HepG2 (cell line): ENCODE measurements around the gene MED12L. TPM values are rescaled to one million over a fixed set of nuclear protein-coding genes. Genes with fewer than 3 reads are reported as not detected.
A peak's percentile ranks its signal among the peaks of the same experiment; 100 is the strongest.

Experiments
- CEBPG ChIP-seq: IDR thresholded peaks from 2 replicates; pipeline ENCODE4 v1.6.1; 2016
- HNRNPL ChIP-seq: fragments of 200-400 bp; formaldehyde crosslinking; IDR thresholded peaks from 2 replicates; pipeline ENCODE4 v1.6.1; 2017; ENCODE audit warnings: mild to moderate bottlenecking, low read depth, low read length
- KDM3A ChIP-seq: IDR thresholded peaks from 2 replicates; pipeline ENCODE4 v1.6.1; 2018; ENCODE audit warnings: low read depth, missing compliant biosample characterization
- MZF1 ChIP-seq: sonication (generic); formaldehyde crosslinking; IDR thresholded peaks from 2 replicates; pipeline ENCODE4 v1.8.1; 2023; ENCODE audit warnings: mild to moderate bottlenecking, missing genetic modification reagents, borderline replicate concordance
- PHB2 ChIP-seq: fragments of 450-650 bp; IDR thresholded peaks from 2 replicates; pipeline ENCODE4 v1.6.1; 2018; ENCODE audit not compliant: partially characterized antibody
- RAD21 ChIP-seq: fragments of 450-650 bp; formaldehyde crosslinking; IDR thresholded peaks from 2 replicates; pipeline ENCODE4 v1.5.0; 2020; ENCODE audit warnings: mild to moderate bottlenecking
- RBAK ChIP-seq: sonication (generic); formaldehyde crosslinking; IDR thresholded peaks from 2 replicates; pipeline ENCODE4 v1.5.1; 2020; ENCODE audit warnings: mild to moderate bottlenecking, missing genetic modification reagents
- TOE1 ChIP-seq: sonication (generic); formaldehyde crosslinking; IDR thresholded peaks from 2 replicates; pipeline ENCODE4 v1.4.0; 2020; ENCODE audit warnings: mild to moderate bottlenecking, missing genetic modification reagents
- ZMYM4 ChIP-seq: sonication (generic); formaldehyde crosslinking; IDR thresholded peaks from 2 replicates; pipeline ENCODE4 v1.8.1; 2023; ENCODE audit warnings: mild to moderate bottlenecking, missing genetic modification reagents
- ZNF124 ChIP-seq: sonication (generic); formaldehyde crosslinking; IDR thresholded peaks from 2 replicates; pipeline ENCODE4 v1.4.0; 2020; ENCODE audit warnings: missing genetic modification reagents
- ZNF446 ChIP-seq: sonication (generic); formaldehyde crosslinking; IDR thresholded peaks from 2 replicates; pipeline ENCODE4 v1.5.0; 2020; ENCODE audit warnings: mild to moderate bottlenecking, missing genetic modification reagents
- ZNF547 ChIP-seq: sonication (generic); formaldehyde crosslinking; IDR thresholded peaks from 2 replicates; pipeline ENCODE4 v1.5.1; 2020; ENCODE audit warnings: mild to moderate bottlenecking, missing genetic modification reagents
- ZNF563 ChIP-seq: sonication (generic); formaldehyde crosslinking; IDR thresholded peaks from 2 replicates; pipeline ENCODE4 v1.8.0; 2022; ENCODE audit warnings: mild to moderate bottlenecking, moderate library complexity, missing genetic modification reagents
- ZNF724P ChIP-seq: sonication (generic); formaldehyde crosslinking; IDR thresholded peaks from 2 replicates; pipeline ENCODE4 v1.8.0; 2022; ENCODE audit warnings: missing genetic modification reagents, borderline replicate concordance
- ZNF761 ChIP-seq: sonication (generic); formaldehyde crosslinking; conservative IDR thresholded peaks from 2 replicates; pipeline ENCODE4 v1.4.0; 2020; ENCODE audit warnings: mild to moderate bottlenecking, missing genetic modification reagents
- ZNF777 ChIP-seq: sonication (generic); formaldehyde crosslinking; IDR thresholded peaks from 2 replicates; pipeline ENCODE4 v1.4.0; 2020; ENCODE audit warnings: missing genetic modification reagents
- polyA plus RNA-seq, 8 experiments: library from polyadenylated mRNA; depleted of rRNA in 3 of 8; stranded (reverse) in 7 of 8; unstranded in 1 of 8; fragments of >200 nt; fragmentation: Illumina TruSeq in 4 of 8; extraction: Trizol in 4 of 8; gene quantifications; 2 replicates each; pipeline versions ENCODE4 v1.2.1 to v1.2.3, GENCODE V29; 2011 to 2016; ENCODE audit warnings: low read depth in 4 of 8, missing spikeins in 1 of 8, mixed read lengths in 1 of 8; ENCODE audit not compliant: insufficient read depth in 1 of 8
- total RNA-seq, 5 experiments: library from RNA; depleted of rRNA; stranded (reverse); fragments of >200 nt; fragmentation: Illumina TruSeq; extraction: Trizol; gene quantifications; 2 replicates each; pipeline ENCODE4 v1.2.3, GENCODE V29; 2016; ENCODE audit warnings: low read depth in 1 of 5
- TF ChIP-seq, protein P1 (sequence below): sonication (generic); formaldehyde crosslinking; IDR thresholded peaks from 2 replicates; pipeline ENCODE4 v1.8.1; 2023; ENCODE audit warnings: missing genetic modification reagents, inconsistent platforms, borderline replicate concordance
- TF ChIP-seq, protein P2 (sequence below): sonication (generic); formaldehyde crosslinking; IDR thresholded peaks from 2 replicates; pipeline ENCODE4 v1.8.0; 2022; ENCODE audit warnings: missing genetic modification reagents, mild to moderate bottlenecking, borderline replicate concordance
- TF ChIP-seq, protein P3 (sequence below): sonication (generic); formaldehyde crosslinking; IDR thresholded peaks from 2 replicates; pipeline ENCODE4 v1.4.0; 2020; ENCODE audit warnings: missing genetic modification reagents
- TF ChIP-seq, protein P4 (sequence below): IDR thresholded peaks from 2 replicates; pipeline ENCODE4 v1.6.1; 2016; ENCODE audit warnings: missing compliant biosample characterization, missing genetic modification reagents, borderline replicate concordance
- TF ChIP-seq, protein P5 (sequence below): sonication (generic); formaldehyde crosslinking; IDR thresholded peaks from 2 replicates; pipeline ENCODE4 v1.8.0; 2022; ENCODE audit warnings: missing genetic modification reagents, mild to moderate bottlenecking, inconsistent platforms, borderline replicate concordance

MED12L gene
- total and polyA plus RNA-seq, 2 of the 13 experiments (the other 11 are each of a cell fraction or from before 2014, with no cell fraction given), result 0.07 to 0.64 TPM

DNA sequence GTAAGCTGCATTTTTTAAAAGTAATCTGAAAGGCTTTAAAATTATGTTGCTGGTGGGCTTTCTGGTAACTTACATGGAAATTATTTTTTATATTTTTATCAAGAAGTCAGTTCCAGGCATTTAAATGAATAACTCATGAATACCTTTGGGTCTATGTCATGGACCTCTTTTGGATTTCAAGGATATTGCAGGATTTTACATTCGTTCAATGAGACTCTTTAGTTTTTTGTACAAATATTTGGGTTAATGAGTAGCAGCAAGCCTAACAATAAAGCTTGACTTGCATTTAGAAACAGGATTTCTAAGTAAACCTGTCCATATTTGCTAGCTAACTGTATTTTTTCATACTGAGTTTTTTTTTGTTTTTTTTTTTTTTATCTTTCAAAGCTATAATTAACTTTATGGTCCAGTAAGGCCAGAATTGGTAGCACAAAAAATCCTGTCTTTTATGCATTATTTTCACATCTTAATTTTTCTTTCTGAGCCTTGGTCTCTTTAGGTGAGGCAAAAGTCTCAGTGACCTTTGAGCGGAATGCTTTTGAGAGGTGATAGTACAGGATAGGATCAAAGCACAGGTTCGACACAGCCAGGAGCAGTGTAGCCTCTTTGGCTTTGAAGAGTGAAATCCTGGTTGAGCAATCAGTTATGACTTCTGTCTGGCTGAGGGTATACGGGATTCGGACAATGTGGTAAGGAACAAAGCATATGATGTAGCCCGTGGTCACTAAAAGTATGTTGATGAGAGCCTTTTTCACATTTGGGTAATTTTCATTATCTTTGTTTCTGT is 112.7 kb downstream of the MED12L start (continued):
- no peak for TF ChIP-seq ZNF446 (CRISPR knock-in tag)
- TF ChIP-seq, protein P1, sequence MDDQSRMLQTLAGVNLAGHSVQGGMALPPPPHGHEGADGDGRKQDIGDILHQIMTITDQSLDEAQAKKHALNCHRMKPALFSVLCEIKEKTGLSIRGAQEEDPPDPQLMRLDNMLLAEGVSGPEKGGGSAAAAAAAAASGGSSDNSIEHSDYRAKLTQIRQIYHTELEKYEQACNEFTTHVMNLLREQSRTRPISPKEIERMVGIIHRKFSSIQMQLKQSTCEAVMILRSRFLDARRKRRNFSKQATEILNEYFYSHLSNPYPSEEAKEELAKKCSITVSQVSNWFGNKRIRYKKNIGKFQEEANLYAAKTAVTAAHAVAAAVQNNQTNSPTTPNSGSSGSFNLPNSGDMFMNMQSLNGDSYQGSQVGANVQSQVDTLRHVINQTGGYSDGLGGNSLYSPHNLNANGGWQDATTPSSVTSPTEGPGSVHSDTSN (CRISPR knock-in tag), result no peak
- TF ChIP-seq HNRNPL, result no peak
- no peak for TF ChIP-seq ZNF563 (CRISPR knock-in tag)
- TF ChIP-seq ZNF761 (CRISPR knock-in tag), result no peak
- 0 out of 2 replicates have a peak, but pooled peaks have one; percentile 30 for TF ChIP-seq TOE1 (CRISPR knock-in tag)
- TF ChIP-seq, protein P2, sequence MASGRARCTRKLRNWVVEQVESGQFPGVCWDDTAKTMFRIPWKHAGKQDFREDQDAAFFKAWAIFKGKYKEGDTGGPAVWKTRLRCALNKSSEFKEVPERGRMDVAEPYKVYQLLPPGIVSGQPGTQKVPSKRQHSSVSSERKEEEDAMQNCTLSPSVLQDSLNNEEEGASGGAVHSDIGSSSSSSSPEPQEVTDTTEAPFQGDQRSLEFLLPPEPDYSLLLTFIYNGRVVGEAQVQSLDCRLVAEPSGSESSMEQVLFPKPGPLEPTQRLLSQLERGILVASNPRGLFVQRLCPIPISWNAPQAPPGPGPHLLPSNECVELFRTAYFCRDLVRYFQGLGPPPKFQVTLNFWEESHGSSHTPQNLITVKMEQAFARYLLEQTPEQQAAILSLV (CRISPR knock-in tag), result no peak
- no peak for TF ChIP-seq ZNF724P (CRISPR knock-in tag)
- TF ChIP-seq RBAK (CRISPR knock-in tag), result no peak
- no peak for TF ChIP-seq MZF1 (CRISPR knock-in tag)
- TF ChIP-seq, protein P3, sequence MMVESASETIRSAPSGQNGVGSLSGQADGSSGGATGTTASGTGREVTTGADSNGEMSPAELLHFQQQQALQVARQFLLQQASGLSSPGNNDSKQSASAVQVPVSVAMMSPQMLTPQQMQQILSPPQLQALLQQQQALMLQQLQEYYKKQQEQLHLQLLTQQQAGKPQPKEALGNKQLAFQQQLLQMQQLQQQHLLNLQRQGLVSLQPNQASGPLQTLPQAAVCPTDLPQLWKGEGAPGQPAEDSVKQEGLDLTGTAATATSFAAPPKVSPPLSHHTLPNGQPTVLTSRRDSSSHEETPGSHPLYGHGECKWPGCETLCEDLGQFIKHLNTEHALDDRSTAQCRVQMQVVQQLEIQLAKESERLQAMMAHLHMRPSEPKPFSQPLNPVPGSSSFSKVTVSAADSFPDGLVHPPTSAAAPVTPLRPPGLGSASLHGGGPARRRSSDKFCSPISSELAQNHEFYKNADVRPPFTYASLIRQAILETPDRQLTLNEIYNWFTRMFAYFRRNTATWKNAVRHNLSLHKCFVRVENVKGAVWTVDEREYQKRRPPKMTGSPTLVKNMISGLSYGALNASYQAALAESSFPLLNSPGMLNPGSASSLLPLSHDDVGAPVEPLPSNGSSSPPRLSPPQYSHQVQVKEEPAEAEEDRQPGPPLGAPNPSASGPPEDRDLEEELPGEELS, result peak; percentile 92
- peak; percentile 93 for TF ChIP-seq ZMYM4 (CRISPR knock-in tag)
- TF ChIP-seq CEBPG, result peak; percentile 99
- TF ChIP-seq PHB2, result no peak
- TF ChIP-seq, protein P4, sequence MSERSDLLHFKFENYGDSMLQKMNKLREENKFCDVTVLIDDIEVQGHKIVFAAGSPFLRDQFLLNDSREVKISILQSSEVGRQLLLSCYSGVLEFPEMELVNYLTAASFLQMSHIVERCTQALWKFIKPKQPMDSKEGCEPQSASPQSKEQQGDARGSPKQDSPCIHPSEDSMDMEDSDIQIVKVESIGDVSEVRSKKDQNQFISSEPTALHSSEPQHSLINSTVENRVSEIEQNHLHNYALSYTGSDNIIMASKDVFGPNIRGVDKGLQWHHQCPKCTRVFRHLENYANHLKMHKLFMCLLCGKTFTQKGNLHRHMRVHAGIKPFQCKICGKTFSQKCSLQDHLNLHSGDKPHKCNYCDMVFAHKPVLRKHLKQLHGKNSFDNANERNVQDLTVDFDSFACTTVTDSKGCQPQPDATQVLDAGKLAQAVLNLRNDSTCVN, result no peak
- no peak for TF ChIP-seq ZNF777 (CRISPR knock-in tag)
- TF ChIP-seq ZNF124 (CRISPR knock-in tag), result no peak
- TF ChIP-seq RAD21 (CRISPR knock-in tag), result no peak; the same call in 1 of the 2 replicates
- TF ChIP-seq, protein P5, sequence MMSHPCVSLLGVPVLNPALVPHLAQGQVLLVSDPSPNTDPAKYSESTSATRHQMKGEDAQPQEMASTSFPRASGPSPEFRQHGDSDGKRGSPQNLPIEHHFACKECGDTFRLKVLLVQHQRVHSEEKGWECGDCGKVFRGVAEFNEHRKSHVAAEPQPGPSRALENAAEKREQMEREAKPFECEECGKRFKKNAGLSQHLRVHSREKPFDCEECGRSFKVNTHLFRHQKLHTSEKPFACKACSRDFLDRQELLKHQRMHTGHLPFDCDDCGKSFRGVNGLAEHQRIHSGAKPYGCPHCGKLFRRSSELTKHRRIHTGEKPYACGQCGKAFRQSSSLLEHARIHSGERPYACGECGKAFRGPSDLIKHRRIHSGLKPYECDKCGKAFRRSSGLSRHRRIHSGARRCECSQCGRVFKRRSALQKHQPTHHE, result no peak
- TF ChIP-seq ZNF547, result 0 out of 2 replicates have a peak, but pooled peaks have one; percentile 41
- peak; percentile 80; the same call in 1 of the 2 replicates for TF ChIP-seq KDM3A
